Gastroesophageal sphincter (tissue), 3 donors: ENCODE results near the gene ARHGAP42.

Experiments used
- CTCF ChIP-seq, 4 experiments: fragments of 200-600 bp in 2 of 4; fragments of 450-650 bp in 2 of 4; sonication (generic) in 1 of 4; IDR thresholded peaks; one replicate each; pipeline ENCODE4 v1.5.1; 2017 to 2019; ENCODE audit warnings: antibody characterized with exemption in 4 of 4, mild to moderate bottlenecking in 2 of 4, moderate library complexity in 2 of 4
- POLR2A ChIP-seq, 2 donors: fragments of 450-650 bp; IDR thresholded peaks; one replicate each; pipeline ENCODE4 v1.6.1; 2017; ENCODE audit warnings: antibody characterized with exemption in 2 of 2, mild to moderate bottlenecking in 2 of 2, moderate library complexity in 1 of 2

- TF ChIP-seq CTCF (IDR thresholded peaks at IDR 0.05), result no peak
- no peak for TF ChIP-seq POLR2A (IDR thresholded peaks at IDR 0.05)
These were observed 118.6 kb downstream of the ARHGAP42 start for GRCh38 chr11:100805506-100806199.
